H9 (cell line): ENCODE results near the gene GIMAP1. TPM values are rescaled to one million over a fixed set of nuclear protein-coding genes. Genes with fewer than 3 reads are reported as not detected.

ENCODE experiments used
- DNase-seq: peaks from one replicate; pipeline ENCODE4 v3.0.0-alpha.2; 2017
- H2AFZ ChIP-seq: one replicate; pipeline ENCODE4 v1.6.1; 2013; ENCODE audit warnings: mild to moderate bottlenecking, low read length, control low read depth, moderate library complexity
- H2AK5ac ChIP-seq: 2 replicates; pipeline ENCODE4 v1.6.1; 2013; ENCODE audit warnings: low read length, control low read depth, mixed read lengths; ENCODE audit not compliant: insufficient read length
- H2BK120ac ChIP-seq: one replicate; pipeline ENCODE4 v1.6.1; 2013; ENCODE audit warnings: low read depth, mild to moderate bottlenecking, low read length, control low read depth, inconsistent platforms; ENCODE audit not compliant: poor library complexity, severe bottlenecking
- H2BK12ac ChIP-seq: 2 replicates; pipeline ENCODE4 v1.6.1; 2013; ENCODE audit warnings: low read length, control low read depth, mixed read lengths, low read depth; ENCODE audit not compliant: insufficient read length
- H2BK15ac ChIP-seq: 2 replicates; pipeline ENCODE4 v1.6.1; 2013; ENCODE audit warnings: low read depth, low read length, control low read depth
- H2BK20ac ChIP-seq: one replicate; pipeline ENCODE4 v1.6.1; 2013; ENCODE audit warnings: low read depth, mild to moderate bottlenecking, low read length, control low read depth, inconsistent platforms; ENCODE audit not compliant: poor library complexity, severe bottlenecking
- H2BK5ac ChIP-seq: 2 replicates; pipeline ENCODE4 v1.6.1; 2013; ENCODE audit warnings: low read length, control low read depth, mixed read lengths; ENCODE audit not compliant: insufficient read length
- H3K14ac ChIP-seq: 2 replicates; pipeline ENCODE4 v1.6.1; 2013; ENCODE audit warnings: low read length, control low read depth; ENCODE audit not compliant: insufficient read depth
- H3K18ac ChIP-seq: 2 replicates; pipeline ENCODE4 v1.6.1; 2013; ENCODE audit warnings: low read depth, mild to moderate bottlenecking, mixed read lengths, low read length, control low read depth; ENCODE audit not compliant: insufficient read length
- H3K23ac ChIP-seq: 2 replicates; pipeline ENCODE4 v1.6.1; 2013; ENCODE audit warnings: low read length, control low read depth, mixed read lengths, low read depth; ENCODE audit not compliant: insufficient read length
- H3K23me2 ChIP-seq: 2 replicates; pipeline ENCODE4 v1.6.1; 2013; ENCODE audit warnings: low read depth, mild to moderate bottlenecking, mixed read lengths, low read length, control low read depth; ENCODE audit not compliant: insufficient read length, poor library complexity, severe bottlenecking
- H3K27ac ChIP-seq: 2 replicates; pipeline ENCODE4 v1.5.1; 2013; ENCODE audit warnings: low read length, control low read depth, mixed read lengths, low read depth; ENCODE audit not compliant: insufficient read length
- H3K27me3 ChIP-seq: 2 replicates; pipeline ENCODE4 v1.6.1; 2013; ENCODE audit warnings: low read length, control low read depth, inconsistent platforms; ENCODE audit not compliant: insufficient read depth
- H3K4ac ChIP-seq: 2 replicates; pipeline ENCODE4 v1.6.1; 2013; ENCODE audit warnings: low read depth, mild to moderate bottlenecking, control low read depth, inconsistent platforms, low read length, moderate library complexity
- H3K4me1 ChIP-seq: 2 replicates; pipeline ENCODE4 v1.6.1; 2013; ENCODE audit warnings: low read length, control low read depth, inconsistent platforms; ENCODE audit not compliant: insufficient read depth
- H3K4me2 ChIP-seq: 2 replicates; pipeline ENCODE4 v1.6.1; 2013; ENCODE audit warnings: low read length, control low read depth, mixed read lengths; ENCODE audit not compliant: insufficient read length, insufficient read depth
- H3K56ac ChIP-seq: 2 replicates; pipeline ENCODE4 v1.6.1; 2013; ENCODE audit warnings: low read depth, mild to moderate bottlenecking, mixed read lengths, low read length, control low read depth; ENCODE audit not compliant: insufficient read length
- H3K79me1 ChIP-seq: 2 replicates; pipeline ENCODE4 v1.6.1; 2013; ENCODE audit warnings: low read depth, mild to moderate bottlenecking, moderate library complexity, low read length, control low read depth, inconsistent platforms; ENCODE audit not compliant: insufficient read depth, poor library complexity, severe bottlenecking
- H3K79me2 ChIP-seq: 2 replicates; pipeline ENCODE4 v1.6.1; 2013; ENCODE audit warnings: low read length, control low read depth, inconsistent platforms; ENCODE audit not compliant: insufficient read depth
- H3K9ac ChIP-seq: 2 replicates; pipeline ENCODE4 v1.6.1; 2013; ENCODE audit warnings: low read length, control low read depth, mixed read lengths; ENCODE audit not compliant: insufficient read length; ENCODE audit errors: extremely low read depth
- H3K9me3 ChIP-seq: one replicate; pipeline ENCODE4 v1.6.1; 2013; ENCODE audit warnings: low read depth, low read length, inconsistent platforms; ENCODE audit not compliant: control insufficient read depth
- H3T11ph ChIP-seq: one replicate; pipeline ENCODE4 v1.6.1; 2013; ENCODE audit warnings: mild to moderate bottlenecking, low read length, control low read depth, inconsistent platforms
- H4K20me1 ChIP-seq: one replicate; pipeline ENCODE4 v1.6.1; 2013; ENCODE audit not compliant: control insufficient read depth, insufficient read length, insufficient read depth
- H4K5ac ChIP-seq: 2 replicates; pipeline ENCODE4 v1.6.1; 2013; ENCODE audit warnings: low read depth, mild to moderate bottlenecking, mixed read lengths, low read length, control low read depth; ENCODE audit not compliant: insufficient read length
- H4K8ac ChIP-seq: replicated peaks from 2 replicates; pipeline ENCODE4 v1.6.1; 2013; ENCODE audit warnings: low read length, control low read depth, mixed read lengths, low read depth; ENCODE audit not compliant: insufficient read length
- H4K91ac ChIP-seq: 2 replicates; pipeline ENCODE4 v1.6.1; 2013; ENCODE audit warnings: low read depth, mild to moderate bottlenecking, moderate library complexity, mixed read lengths, low read length, control low read depth; ENCODE audit not compliant: insufficient read length
- H3K27ac Mint-ChIP-seq, 3 experiments: 2 replicates in 2 of 3; 3 replicates in 1 of 3; pipeline ENCODE4 v1.8.0; 2020 to 2021; ENCODE audit warnings: mixed read lengths in 3 of 3, mild to moderate bottlenecking in 1 of 3, moderate library complexity in 1 of 3
- H3K27me3 Mint-ChIP-seq: 2 replicates; pipeline ENCODE4 v1.8.0; 2021; ENCODE audit warnings: low read depth, mild to moderate bottlenecking, moderate library complexity, mixed read lengths
- H3K36me3 Mint-ChIP-seq, 3 experiments: 2 replicates in 2 of 3; 3 replicates in 1 of 3; pipeline ENCODE4 v1.8.0; 2020 to 2021; ENCODE audit warnings: low read depth in 3 of 3, mixed read lengths in 3 of 3; ENCODE audit not compliant: insufficient read depth in 1 of 3
- H3K4me1 Mint-ChIP-seq, 2 experiments: 2 replicates each; pipeline ENCODE4 v1.8.0; 2020; ENCODE audit warnings: mixed read lengths in 2 of 2
- H3K4me3 Mint-ChIP-seq, 2 experiments: 2 replicates in 1 of 2; 3 replicates in 1 of 2; pipeline ENCODE4 v1.8.0; 2020 to 2021; ENCODE audit warnings: mild to moderate bottlenecking in 2 of 2, mixed read lengths in 2 of 2, moderate library complexity in 1 of 2
- H3K9me3 Mint-ChIP-seq, 2 experiments: 2 replicates in 1 of 2; 3 replicates in 1 of 2; pipeline ENCODE4 v1.8.0; 2020; ENCODE audit warnings: mild to moderate bottlenecking in 2 of 2, mixed read lengths in 2 of 2, moderate library complexity in 1 of 2
- WGBS: extraction: QIAGEN DNeasy Blood & Tissue Kit; methylation state at CpG from one replicate; pipeline ENCODE4 v1.1.7; 2013; ENCODE audit warnings: missing lambda C conversion rate, low lambda C conversion rate, mixed read lengths; ENCODE audit not compliant: insufficient read length; ENCODE audit errors: extremely low coverage; 5-methylcytosine and 5-hydroxymethylcytosine counted together
- total RNA-seq: library from RNA; stranded (reverse); gene quantifications from 2 replicates; pipeline ENCODE4 v1.2.1, GENCODE V29; 2021
- TF ChIP-seq, protein P1 (sequence below): fragments of 200-600 bp; sonication (generic); conservative IDR thresholded peaks from 3 replicates; pipeline ENCODE4 v1.8.0; 2021; ENCODE audit warnings: antibody characterized with exemption, mild to moderate bottlenecking

GIMAP1 gene
- total RNA-seq, 1 experiment from 2014 or later, result not detected

DNA sequence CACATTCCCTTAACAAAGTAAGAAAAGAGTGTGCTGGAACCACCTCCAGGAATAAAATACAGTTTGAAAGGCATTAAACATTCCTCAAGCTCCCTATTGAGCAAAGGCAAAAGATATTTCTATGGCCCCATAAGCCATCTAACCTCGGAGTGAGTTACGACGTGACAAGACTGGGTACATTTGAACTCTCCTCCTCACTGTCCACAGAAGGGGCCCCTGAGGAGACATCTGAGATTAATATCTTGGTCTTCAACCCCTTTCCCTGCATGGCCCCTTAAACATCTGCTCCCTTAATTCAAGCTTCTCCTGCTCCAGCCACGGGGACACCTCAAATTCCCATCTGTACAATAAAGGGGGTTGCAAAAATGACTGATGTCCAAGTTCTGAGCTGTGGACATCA is 526 bp downstream of the GIMAP1 start:
- Histone ChIP-seq H3K4me1 (no peaks in the 10 kb centered on the region), H3K18ac (no peak overlapping the region), H3K9ac (no peak overlapping the region), H4K5ac (no peak overlapping the region), H2BK20ac (no peak overlapping the region), H4K8ac (no peak overlapping the region), H2AFZ (no peak overlapping the region), H2BK5ac (no peak overlapping the region), H3K27me3 (peaks cover 2% of the 10 kb centered on the region; the same call in 1 of the 2 replicates), H2BK15ac (no peak overlapping the region), H3K23ac (no peak overlapping the region), H4K20me1 (no peaks in the 10 kb centered on the region), H2BK12ac (no peak overlapping the region), H3K4ac (no peak overlapping the region), H4K91ac (no peak overlapping the region), H3K27ac (no peak overlapping the region), H3K14ac (no peak overlapping the region), H2AK5ac (no peak overlapping the region), H3K23me2 (no peaks in the 10 kb centered on the region), H2BK120ac (no peak overlapping the region), H3T11ph (no peak overlapping the region), H3K9me3 (no peaks in the 10 kb centered on the region), H3K56ac (no peak overlapping the region), H3K4me2 (no peak overlapping the region), H3K79me1 (no peaks in the 10 kb centered on the region), H3K79me2 (no peaks in the 10 kb centered on the region)
- Mint-ChIP-seq H3K9me3 (peaks cover 15 to 32% of the 10 kb centered on the region in 2 experiments), H3K36me3 (no peaks in the 10 kb centered on the region; a peak in 1 of 7 replicates), H3K27me3 (peaks cover 97% of the 10 kb centered on the region), H3K4me1 (no peaks in the 10 kb centered on the region), H3K27ac (no peak overlapping the region), H3K4me3 (no peak overlapping the region)
- DNase-seq, result no peak
- TF ChIP-seq, protein P1, sequence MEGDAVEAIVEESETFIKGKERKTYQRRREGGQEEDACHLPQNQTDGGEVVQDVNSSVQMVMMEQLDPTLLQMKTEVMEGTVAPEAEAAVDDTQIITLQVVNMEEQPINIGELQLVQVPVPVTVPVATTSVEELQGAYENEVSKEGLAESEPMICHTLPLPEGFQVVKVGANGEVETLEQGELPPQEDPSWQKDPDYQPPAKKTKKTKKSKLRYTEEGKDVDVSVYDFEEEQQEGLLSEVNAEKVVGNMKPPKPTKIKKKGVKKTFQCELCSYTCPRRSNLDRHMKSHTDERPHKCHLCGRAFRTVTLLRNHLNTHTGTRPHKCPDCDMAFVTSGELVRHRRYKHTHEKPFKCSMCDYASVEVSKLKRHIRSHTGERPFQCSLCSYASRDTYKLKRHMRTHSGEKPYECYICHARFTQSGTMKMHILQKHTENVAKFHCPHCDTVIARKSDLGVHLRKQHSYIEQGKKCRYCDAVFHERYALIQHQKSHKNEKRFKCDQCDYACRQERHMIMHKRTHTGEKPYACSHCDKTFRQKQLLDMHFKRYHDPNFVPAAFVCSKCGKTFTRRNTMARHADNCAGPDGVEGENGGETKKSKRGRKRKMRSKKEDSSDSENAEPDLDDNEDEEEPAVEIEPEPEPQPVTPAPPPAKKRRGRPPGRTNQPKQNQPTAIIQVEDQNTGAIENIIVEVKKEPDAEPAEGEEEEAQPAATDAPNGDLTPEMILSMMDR, result no peak
- no CpG with 5 or more reads among the region's 4 CpGs for WGBS
